ENCODE results near the gene DPH2.

Gene DPH2

GRCh38 chr1:43985984-43986595 lies 16.3 kb downstream of the DPH2 start:
- DNase-seq = no peak

DNA sequence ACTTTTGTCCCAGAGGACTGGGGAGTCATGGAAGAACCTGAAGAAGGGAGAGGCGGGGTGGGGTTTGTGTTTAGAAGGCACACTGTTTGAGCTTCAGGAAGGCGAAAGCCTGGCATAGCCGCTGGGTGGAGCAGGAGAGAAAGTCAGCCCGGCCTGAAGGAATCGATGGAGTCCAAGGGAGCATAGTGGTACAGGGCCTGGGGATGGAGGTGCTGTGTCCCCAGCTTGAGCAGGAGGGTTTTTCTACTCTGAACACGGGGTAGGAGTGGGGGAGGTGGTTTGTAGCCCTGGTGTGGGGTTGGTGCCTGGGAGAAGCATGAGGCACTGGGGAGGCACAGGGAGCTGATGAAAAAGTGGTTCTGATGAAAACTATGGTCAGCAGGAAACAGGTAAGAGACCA lies 16.9 kb downstream of the DPH2 start:
- no peak for DNase-seq

- no peak for DNase-seq
Observed at GRCh38 chr1:43987159-43987902, 17.5 kb downstream of the DPH2 start.

- DNase-seq = no peak
Observed at GRCh38 chr1:43990271-43991199, 20.7 kb downstream of the DPH2 start.

DNA sequence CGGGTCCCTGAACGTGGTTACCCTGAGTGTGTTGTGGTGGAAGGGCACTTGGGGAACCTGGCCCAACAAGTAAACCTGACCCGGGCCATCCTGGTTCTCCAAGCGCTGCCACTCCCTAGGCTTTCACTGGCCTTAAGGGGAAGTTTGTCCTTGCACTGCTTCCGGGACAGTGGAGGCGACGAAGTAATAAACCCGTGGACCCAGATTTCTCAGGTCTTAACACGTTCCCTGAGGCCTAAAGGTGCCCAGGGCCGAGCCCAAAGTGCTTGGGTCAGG lies 21.3 kb downstream of the DPH2 start:
- no peak for DNase-seq

- DNase-seq = peak; percentile 81
Observed at GRCh38 chr1:43991476-43992231, 21.8 kb downstream of the DPH2 start, which contains the start of gene CCDC24. Gene CCDC24, plus strand, starts transcription at chr1:43991599. Its CDS starts 280 bp downstream, at chr1:43991879.

- DNase-seq = no peak
Observed at GRCh38 chr1:43992232-43992995, 22.6 kb downstream of the DPH2 start.

DNA sequence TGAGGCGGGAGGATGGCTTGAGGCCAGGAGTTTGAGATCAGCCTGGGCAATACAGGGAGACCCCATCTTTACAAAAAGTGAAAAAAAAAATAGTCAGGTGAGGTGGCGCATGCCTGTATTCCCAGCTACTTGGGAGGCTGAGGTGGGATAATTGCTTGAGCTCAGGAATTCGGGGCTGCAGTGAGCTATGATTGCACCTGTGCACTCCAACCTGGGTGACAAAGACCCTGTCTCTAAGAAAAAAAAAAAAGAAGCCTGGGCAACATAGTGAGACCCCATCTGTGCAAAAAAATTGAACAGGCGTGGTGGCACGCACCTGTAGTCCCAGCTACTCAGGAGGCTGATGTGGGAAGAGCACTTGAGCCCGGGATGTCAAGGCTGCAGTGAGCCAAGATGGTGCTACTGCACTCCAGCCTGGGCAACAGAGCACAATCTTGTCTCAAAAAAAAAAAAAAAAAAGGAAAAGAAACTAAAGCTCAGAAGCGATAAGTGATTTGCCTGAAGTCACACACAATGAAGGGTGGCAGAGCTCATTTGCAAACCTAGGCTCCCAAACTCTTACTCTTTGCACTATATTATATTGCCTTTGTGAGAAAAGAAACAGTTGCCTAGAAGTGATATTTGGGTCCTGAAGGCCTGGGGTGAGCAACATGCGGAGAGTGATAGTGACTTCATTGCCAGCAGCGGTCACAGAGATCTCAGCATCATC lies 23.6 kb downstream of the DPH2 start:
- no peak for DNase-seq

DNA sequence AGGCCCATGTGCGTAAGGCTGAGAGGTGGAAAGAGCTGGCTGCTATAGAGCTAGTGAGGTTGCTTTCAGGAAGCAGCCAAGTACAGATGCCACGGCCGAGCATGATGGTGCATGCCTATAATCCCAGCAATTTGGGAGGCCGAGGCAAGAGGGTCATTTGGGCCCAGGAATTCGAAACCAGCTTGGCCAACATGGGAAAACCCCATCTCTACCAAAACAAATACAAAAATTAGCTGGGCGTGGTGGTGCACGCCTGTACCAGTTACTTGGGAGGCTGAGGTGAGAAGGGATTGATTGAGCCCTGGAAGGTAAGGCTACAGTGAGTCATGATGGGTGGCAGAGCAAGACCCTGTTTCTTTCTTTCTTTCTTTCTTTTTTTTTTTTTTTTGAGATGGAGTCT lies 24.3 kb downstream of the DPH2 start:
- no peak for DNase-seq

DNA sequence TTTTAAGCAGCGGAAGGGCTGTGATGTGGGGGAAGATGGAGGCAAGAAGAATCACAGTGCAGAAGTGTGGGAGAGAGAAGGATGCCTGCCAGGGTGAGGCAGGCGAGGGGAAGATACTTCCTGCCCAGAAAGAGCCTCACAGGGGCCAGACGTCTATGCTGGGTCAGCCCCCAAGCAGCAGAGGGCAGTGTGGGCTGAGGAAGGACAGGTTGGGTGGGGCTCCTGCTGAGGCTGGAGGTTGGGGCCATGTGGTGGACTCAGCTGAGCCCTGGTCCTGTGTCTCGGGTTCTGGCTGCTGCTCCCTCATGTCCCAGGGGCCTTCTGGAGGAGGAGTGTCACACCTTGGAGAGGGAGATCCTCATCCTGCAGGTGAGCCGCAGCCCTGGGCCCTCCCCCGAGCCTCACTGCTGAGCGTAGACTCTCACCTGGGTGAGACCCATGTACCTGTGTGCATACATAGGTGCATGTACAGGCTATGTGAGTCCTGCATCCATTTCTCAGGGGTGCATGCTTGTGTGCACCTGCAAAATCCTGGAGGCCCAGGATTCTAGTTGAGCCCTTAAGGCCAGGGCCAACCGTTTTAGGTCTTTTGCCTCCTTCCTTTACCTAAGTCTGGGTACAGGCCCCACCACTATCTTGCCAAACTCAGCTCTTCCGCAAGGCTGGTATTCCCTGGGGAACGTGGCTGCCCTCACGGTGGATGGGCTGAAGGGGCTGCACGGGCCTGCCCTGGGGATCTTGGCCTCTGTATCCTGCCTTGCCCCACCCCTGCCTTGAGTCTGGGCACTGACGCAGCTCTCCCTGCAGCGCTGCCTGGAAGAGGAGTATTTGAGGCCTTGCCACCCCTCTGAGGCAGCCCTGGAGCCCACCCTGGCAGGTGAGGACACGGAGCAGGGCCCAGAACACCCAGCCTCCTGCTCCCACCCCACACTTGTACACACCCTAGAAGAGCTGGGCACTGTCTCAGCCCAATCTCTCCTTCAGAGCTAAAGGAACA lies 25.3 kb downstream of the DPH2 start:
- DNase-seq = no peak

DNA sequence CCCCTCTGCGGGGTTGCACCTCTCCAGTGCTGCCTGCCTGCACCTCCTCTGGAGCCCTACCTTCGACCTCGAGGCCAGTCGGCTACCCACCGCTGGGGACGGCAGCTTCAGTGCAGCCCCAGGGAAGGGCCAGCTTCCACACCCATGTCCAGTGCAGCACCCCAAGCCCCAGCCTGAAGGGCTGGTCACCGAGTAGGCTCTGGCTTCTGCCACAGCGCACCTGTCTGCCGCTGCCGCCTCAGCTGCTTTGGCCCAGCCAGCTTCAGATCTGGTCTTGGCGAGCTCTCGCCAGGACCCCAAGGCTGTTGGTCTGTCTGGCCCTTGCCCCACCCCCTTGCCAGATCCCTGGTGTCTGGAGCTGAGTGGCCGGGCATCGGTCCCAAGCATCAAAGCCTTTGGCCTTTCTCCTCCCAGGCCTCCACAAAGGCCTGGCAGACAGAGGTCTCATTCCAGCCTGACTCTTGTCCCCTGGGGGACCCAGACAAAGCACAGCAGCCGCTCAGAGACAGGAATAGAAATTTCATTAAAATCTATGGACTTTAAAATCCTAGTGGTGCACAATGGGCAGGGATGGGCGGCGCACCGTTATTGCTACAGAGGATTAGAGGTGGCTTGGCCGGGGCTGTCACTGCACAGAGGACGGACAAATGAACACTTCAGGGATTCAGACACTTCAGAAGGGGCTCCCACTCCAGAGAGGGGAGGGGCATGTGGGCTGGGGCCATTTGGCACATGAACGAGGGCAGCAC lies 26.3 kb downstream of the DPH2 start:
- DNase-seq = no peak

DNA sequence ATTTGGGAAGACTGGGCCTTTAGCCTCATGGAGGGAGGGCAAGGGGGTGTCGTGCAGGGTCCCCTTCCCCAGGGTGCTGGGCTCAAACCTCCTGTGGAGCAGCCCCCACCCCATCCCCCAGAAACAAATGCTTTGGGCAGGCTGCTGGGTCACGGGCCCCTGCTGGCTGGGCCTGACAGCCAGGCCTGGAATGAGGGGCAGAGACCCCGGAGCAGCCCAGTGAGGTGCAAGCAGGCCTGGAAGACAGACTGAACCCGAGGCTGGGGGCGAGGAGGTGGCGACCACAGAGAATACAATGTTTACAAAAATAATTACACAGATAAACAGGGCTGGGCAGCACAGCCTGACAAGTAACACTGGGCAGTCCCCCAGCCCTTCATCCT lies 26.9 kb downstream of the DPH2 start:
- DNase-seq = no peak

GRCh38 chr1:43997295-43997999 lies 27.6 kb downstream of the DPH2 start:
- no peak for DNase-seq

- no peak for DNase-seq
Observed at GRCh38 chr1:43998000-43998378, 28.2 kb downstream of the DPH2 start.

DNA sequence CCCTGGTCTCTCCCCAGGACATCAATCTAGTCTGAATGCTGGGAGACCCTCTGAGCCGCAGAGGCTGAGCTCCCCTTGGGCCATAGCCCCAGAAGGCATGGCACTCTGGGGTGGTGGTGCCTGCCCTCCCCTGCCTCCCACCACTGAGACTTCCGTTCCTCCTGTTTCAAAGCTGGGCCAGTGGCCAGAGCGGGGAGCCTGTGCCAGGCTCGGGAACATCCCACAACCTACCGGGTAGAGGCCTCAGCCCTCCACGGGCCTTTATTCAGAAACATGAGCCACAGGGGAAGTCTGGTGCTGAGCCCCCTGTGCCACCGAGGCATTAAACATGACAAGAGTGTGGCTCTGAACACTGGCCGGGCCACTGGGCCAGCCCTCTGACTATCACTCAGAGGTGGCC lies 29.6 kb downstream of the DPH2 start:
- no peak for DNase-seq

- DNase-seq = no peak
Observed at GRCh38 chr1:44000122-44000665, 30.4 kb downstream of the DPH2 start.

GRCh38 chr1:44002165-44002564 lies 32.4 kb downstream of the DPH2 start:
- no peak for DNase-seq

GRCh38 chr1:44002606-44003157 lies 32.9 kb downstream of the DPH2 start:
- no peak for DNase-seq

All from NCI-H1105 treated with DMSO at 0.1 percent for 48 hours (cell line).